Activated B cell treated with CpG ODN at 0.5 μM for 24 hours (primary cell): Measurements from ENCODE around the gene NLGN2. TPM values are rescaled to one million over a fixed set of nuclear protein-coding genes. Genes with fewer than 3 reads are reported as not detected.

Source experiments
- ATAC-seq: fragments of 200-7000 bp; cut with Tn5 transposase; one replicate; pipeline ENCODE4 v1.10.0; 2021; ENCODE audit warnings: low read depth, mild to moderate bottlenecking, moderate library complexity
- CTCF ChIA-PET: fragments of 350-600 bp; sonication (Branson Sonifier 250); formaldehyde crosslinking; loops from one replicate; lab custom pipeline; 2021; ENCODE audit warnings: antibody characterized with exemption; lab: Charles Lee
- POLR2A ChIA-PET: fragments of 350-600 bp; sonication (Branson Sonifier 250); formaldehyde crosslinking; loops from one replicate; lab custom pipeline; 2021; ENCODE audit warnings: antibody characterized with exemption; lab: Charles Lee
- DNase-seq: peaks from one replicate; pipeline ENCODE4 v3.0.0; 2022
- H3K27ac Mint-ChIP-seq: one replicate; pipeline ENCODE4 v1.8.0; 2020; ENCODE audit warnings: mixed read lengths
- H3K27me3 Mint-ChIP-seq: one replicate; pipeline ENCODE4 v1.8.0; 2021; ENCODE audit warnings: mixed read lengths
- H3K36me3 Mint-ChIP-seq: one replicate; pipeline ENCODE4 v1.8.0; 2021; ENCODE audit warnings: low read depth, mixed read lengths
- H3K4me1 Mint-ChIP-seq: one replicate; pipeline ENCODE4 v1.8.0; 2021; ENCODE audit warnings: mixed read lengths
- H3K4me3 Mint-ChIP-seq: one replicate; pipeline ENCODE4 v1.8.0; 2020; ENCODE audit warnings: mild to moderate bottlenecking, mixed read lengths
- H3K9me3 Mint-ChIP-seq: one replicate; pipeline ENCODE4 v1.8.0; 2020; ENCODE audit warnings: mixed read lengths
- CTCF ChIP-seq: fragments of 200-600 bp; IDR thresholded peaks from one replicate; pipeline ENCODE4 v1.8.0; 2022; ENCODE audit warnings: antibody characterized with exemption, mild to moderate bottlenecking
- intact Hi-C: fragments of 100-400 bp; cut with micrococcal nuclease; formaldehyde crosslinking; loops from one replicate; pipeline ENCODE4 v1.15.1; 2024
- total RNA-seq: library from RNA; stranded (reverse); gene quantifications from 2 replicates; pipeline ENCODE4 v1.2.3, GENCODE V29; 2022

The NLGN2 gene
- total RNA-seq, 1 donor from 2014 or later = 1.1 TPM

- POLR2A ChIA-PET = no interaction called here
- peaks cover 32% of the 10 kb centered on the region for H3K27me3 Mint-ChIP-seq
- peaks cover 10% of the 10 kb centered on the region for H3K4me1 Mint-ChIP-seq
- no peak overlapping the region for H3K4me3 Mint-ChIP-seq
- DNase-seq = no peak
- no peak for TF ChIP-seq CTCF
- CTCF ChIA-PET = no interaction called here
- H3K36me3 Mint-ChIP-seq = no peaks in the 10 kb centered on the region
- H3K9me3 Mint-ChIP-seq = peaks cover 4% of the 10 kb centered on the region
- H3K27ac Mint-ChIP-seq = no peak overlapping the region
- no peak for ATAC-seq
- intact Hi-C loops = no loop called here
These were observed 27.3 kb upstream of the NLGN2 start for GRCh38 chr17:7380321-7380720.

- Mint-ChIP-seq H3K4me1 (peaks cover 10% of the 10 kb centered on the region), H3K9me3 (peaks cover 4% of the 10 kb centered on the region), H3K27ac (no peak within 1 kb of the TSS), H3K27me3 (peaks cover 32% of the 10 kb centered on the region), H3K36me3 (no peaks in the 10 kb centered on the region), H3K4me3 (no peak within 1 kb of the TSS)
- ChIA-PET POLR2A (no interaction called here), CTCF (no interaction called here)
- DNase-seq (no peak), ATAC-seq (no peak)
- no peak for TF ChIP-seq CTCF
- intact Hi-C loops = no loop called here
These were observed 26.6 kb upstream of the NLGN2 start, which contains the start of gene TNK1 for GRCh38 chr17:7380855-7381683. Gene TNK1, plus strand, starts transcription at chr17:7381089. Its CDS starts 1,838 bp downstream, at chr17:7382927.

GRCh38 chr17:7382901-7383300 lies 24.7 kb upstream of the NLGN2 start:
- TF ChIP-seq CTCF = no peak
- Mint-ChIP-seq H3K4me1 (peaks cover 10% of the 10 kb centered on the region), H3K27ac (no peak overlapping the region), H3K27me3 (peaks cover 29% of the 10 kb centered on the region), H3K36me3 (peaks cover 2% of the 10 kb centered on the region), H3K9me3 (peaks cover 4% of the 10 kb centered on the region), H3K4me3 (no peak overlapping the region)
- intact Hi-C loops = no loop called here
- no peak for DNase-seq
- no peak for ATAC-seq
- ChIA-PET POLR2A (interaction anchor here (1.0 to 1.9 kb wide), 3 partner anchors 11 to 53 kb away, joined by 3 to 7 read pairs (median 4); partner anchors contain the start of genes ACAP1, PLSCR3 and TMEM102), CTCF (no interaction called here)

- H3K9me3 Mint-ChIP-seq = peaks cover 4% of the 10 kb centered on the region
- ATAC-seq (no peak), DNase-seq (no peak)
- no peak overlapping the region for H3K27ac Mint-ChIP-seq
- H3K4me3 Mint-ChIP-seq = no peak overlapping the region
- TF ChIP-seq CTCF = no peak
- peaks cover 10% of the 10 kb centered on the region for H3K4me1 Mint-ChIP-seq
- CTCF ChIA-PET = interaction anchor here (1.4 kb wide), 1 partner anchor 28 kb away, joined by 4 read pairs; the partner anchor contains the start of gene TMEM95
- H3K27me3 Mint-ChIP-seq = peaks cover 29% of the 10 kb centered on the region
- H3K36me3 Mint-ChIP-seq = peaks cover 2% of the 10 kb centered on the region
- intact Hi-C loops = no loop called here
- POLR2A ChIA-PET = interaction anchor here (1.0 to 2.0 kb wide), 9 partner anchors 11 to 200 kb away, joined by 3 to 27 read pairs (median 4); partner anchors contain the start of genes ACAP1, MPDU1, PLSCR3 and POLR2A
These were observed 24.3 kb upstream of the NLGN2 start for GRCh38 chr17:7383371-7383741.
